ENCODE data around the gene FGF9. TPM values are rescaled to one million over a fixed set of nuclear protein-coding genes. Genes with fewer than 3 reads are reported as not detected.

FGF9 gene
- total RNA-seq, 1 experiment from 2014 or later: 0.26 TPM

GRCh38 chr13:21685485-21686064 is 14.7 kb downstream of the FGF9 start:
- DNase-seq (ENCODE audit: low spot score): no peak
- H3K9me3 Mint-ChIP-seq: no peaks in the 10 kb centered on the region
- no peak overlapping the region for H3K27ac Mint-ChIP-seq
- no peaks in the 10 kb centered on the region; the same call in 1 of the 2 replicates for H3K4me1 Mint-ChIP-seq
- H3K36me3 Mint-ChIP-seq: no peaks in the 10 kb centered on the region
- H3K4me3 Mint-ChIP-seq: no peak overlapping the region
- ATAC-seq: no peak
- no peaks in the 10 kb centered on the region for H3K27me3 Mint-ChIP-seq (ENCODE audit: low read depth)
- POLR2A ChIA-PET: no interaction called here
- CTCF ChIA-PET: interaction anchor here (1.4 kb wide), 1 partner anchor 9 kb away, joined by 5 read pairs; no protein-coding TSS in a partner anchor
- TF ChIP-seq JAZF1 (CRISPR knock-in tag; IDR thresholded peaks at IDR 0.05): no peak
- 0 out of 2 replicates have a peak, but pooled peaks have one; percentile 10 for TF ChIP-seq USF2 (CRISPR knock-in tag; IDR thresholded peaks at IDR 0.05)

GRCh38 chr13:21686751-21687391 is 16.0 kb downstream of the FGF9 start:
- H3K27ac Mint-ChIP-seq: no peak overlapping the region
- H3K4me1 Mint-ChIP-seq: no peaks in the 10 kb centered on the region; the same call in 1 of the 2 replicates
- ATAC-seq (no peak), DNase-seq (ENCODE audit: low spot score) (no peak)
- no peaks in the 10 kb centered on the region for H3K9me3 Mint-ChIP-seq
- TF ChIP-seq MAX (CRISPR knock-in tag; IDR thresholded peaks at IDR 0.05) (no peak), ZBTB43 (CRISPR knock-in tag; IDR thresholded peaks at IDR 0.05) (no peak), HMGXB4 (CRISPR knock-in tag; IDR thresholded peaks at IDR 0.05) (no peak), SMAD4 (CRISPR knock-in tag; IDR thresholded peaks at IDR 0.05) (no peak), E2F5 (CRISPR knock-in tag; IDR thresholded peaks at IDR 0.05) (no peak), ZNF121 (CRISPR knock-in tag; IDR thresholded peaks at IDR 0.05) (no peak), MYBL2 (CRISPR knock-in tag; IDR thresholded peaks at IDR 0.05) (no peak)
- ChIA-PET CTCF (no interaction called here), POLR2A (no interaction called here)
- H3K36me3 Mint-ChIP-seq: no peaks in the 10 kb centered on the region
- no peak overlapping the region for H3K4me3 Mint-ChIP-seq
- H3K27me3 Mint-ChIP-seq (ENCODE audit: low read depth): no peaks in the 10 kb centered on the region

GRCh38 chr13:21688056-21688455 is 17.2 kb downstream of the FGF9 start:
- H3K27ac Mint-ChIP-seq: no peak overlapping the region
- no peaks in the 10 kb centered on the region for H3K36me3 Mint-ChIP-seq
- no peak for DNase-seq (ENCODE audit: low spot score)
- no peaks in the 10 kb centered on the region for H3K27me3 Mint-ChIP-seq (ENCODE audit: low read depth)
- H3K9me3 Mint-ChIP-seq: no peaks in the 10 kb centered on the region
- H3K4me3 Mint-ChIP-seq: no peak overlapping the region
- CTCF ChIA-PET: no interaction called here
- no peak for ATAC-seq
- H3K4me1 Mint-ChIP-seq: no peaks in the 10 kb centered on the region; the same call in 1 of the 2 replicates
- POLR2A ChIA-PET: no interaction called here
- TF ChIP-seq ELF4 (CRISPR knock-in tag; IDR thresholded peaks at IDR 0.05; ENCODE audit: low read depth) (no peak), ZNF263 (CRISPR knock-in tag; IDR thresholded peaks at IDR 0.05; ENCODE audit: low read depth) (no peak), JUN (CRISPR knock-in tag; IDR thresholded peaks at IDR 0.05) (no peak), ZBTB21 (CRISPR knock-in tag; IDR thresholded peaks at IDR 0.05; ENCODE audit: borderline replicate concordance) (no peak), TEAD4 (CRISPR knock-in tag; IDR thresholded peaks at IDR 0.05) (no peak), ZNF219 (CRISPR knock-in tag; IDR thresholded peaks at IDR 0.05; ENCODE audit: borderline replicate concordance) (no peak), ATF1 (CRISPR knock-in tag; IDR thresholded peaks at IDR 0.05) (no peak), ARID4B (CRISPR knock-in tag; IDR thresholded peaks at IDR 0.05; ENCODE audit: borderline replicate concordance) (no peak), TEAD1 (CRISPR knock-in tag; IDR thresholded peaks at IDR 0.05) (no peak), ETV6 (CRISPR knock-in tag; IDR thresholded peaks at IDR 0.05) (no peak), NFE2L1 (CRISPR knock-in tag; IDR thresholded peaks at IDR 0.05) (no peak), ATF6 (CRISPR knock-in tag; IDR thresholded peaks at IDR 0.05) (no peak)
